ENCODE results near the gene SLC10A3.
"Not testable (repeated sequence)": the region's sequence is repeated elsewhere in the genome, so short reads cannot be mapped to it uniquely, and the experiment has no call there.

SLC10A3 gene

GRCh38 chrX:154509455-154509854 lies 19.0 kb upstream of the SLC10A3 start:
- no peak for DNase-seq

- no peak for DNase-seq
These were observed 17.9 kb upstream of the SLC10A3 start for GRCh38 chrX:154508384-154508745.

- no peak for DNase-seq
These were observed 17.4 kb upstream of the SLC10A3 start for GRCh38 chrX:154507673-154508383.

- no peak for DNase-seq
These were observed 16.3 kb upstream of the SLC10A3 start for GRCh38 chrX:154506483-154507332.

- DNase-seq, result peak; percentile 10 to 12
These were observed 15.3 kb upstream of the SLC10A3 start for GRCh38 chrX:154505734-154506133.

GRCh38 chrX:154502989-154503388 lies 12.6 kb upstream of the SLC10A3 start:
- DNase-seq, result no peak

GRCh38 chrX:154502098-154502497 lies 11.7 kb upstream of the SLC10A3 start:
- no peak for DNase-seq

GRCh38 chrX:154501423-154501822 lies 11.0 kb upstream of the SLC10A3 start:
- not testable (repeated sequence) for DNase-seq

GRCh38 chrX:154496591-154497137 lies 6.2 kb upstream of the SLC10A3 start:
- DNase-seq, result not testable (repeated sequence)

GRCh38 chrX:154495472-154495922 lies 5.1 kb upstream of the SLC10A3 start:
- DNase-seq, result no peak

- DNase-seq, result no peak
These were observed 4.3 kb upstream of the SLC10A3 start for GRCh38 chrX:154494715-154495114.

GRCh38 chrX:154490021-154490413 lies 412 bp downstream of the SLC10A3 start:
- DNase-seq, result no peak

- no peak for DNase-seq
These were observed 1.2 kb downstream of the SLC10A3 start for GRCh38 chrX:154489182-154489581.

GRCh38 chrX:154488336-154489075 lies 1.9 kb downstream of the SLC10A3 start:
- no peak for DNase-seq

GRCh38 chrX:154487518-154488290 lies 2.7 kb downstream of the SLC10A3 start:
- no peak for DNase-seq

- DNase-seq, result peak; percentile 24 to 26
These were observed 3.8 kb downstream of the SLC10A3 start, which contains the start of gene UBL4A for GRCh38 chrX:154486396-154487207. Gene UBL4A (minus strand): TSS chrX:154486615. CDS start chrX:154486584, 31 bp downstream.

- DNase-seq, result no peak
These were observed 4.4 kb downstream of the SLC10A3 start for GRCh38 chrX:154486052-154486395.

GRCh38 chrX:154485150-154486051 lies 5.0 kb downstream of the SLC10A3 start:
- no peak for DNase-seq

GRCh38 chrX:154484255-154485149 lies 5.9 kb downstream of the SLC10A3 start:
- no peak for DNase-seq

Measured in Kasumi-1 (cell line).